ENCODE results near the gene EIF6.

GRCh38 chr20:35303735-35304491, 19.3 kb upstream of the EIF6 start:
- TF ChIP-seq POLR2A (IDR thresholded peaks at IDR 0.05): no peak
- TF ChIP-seq, protein P1, sequence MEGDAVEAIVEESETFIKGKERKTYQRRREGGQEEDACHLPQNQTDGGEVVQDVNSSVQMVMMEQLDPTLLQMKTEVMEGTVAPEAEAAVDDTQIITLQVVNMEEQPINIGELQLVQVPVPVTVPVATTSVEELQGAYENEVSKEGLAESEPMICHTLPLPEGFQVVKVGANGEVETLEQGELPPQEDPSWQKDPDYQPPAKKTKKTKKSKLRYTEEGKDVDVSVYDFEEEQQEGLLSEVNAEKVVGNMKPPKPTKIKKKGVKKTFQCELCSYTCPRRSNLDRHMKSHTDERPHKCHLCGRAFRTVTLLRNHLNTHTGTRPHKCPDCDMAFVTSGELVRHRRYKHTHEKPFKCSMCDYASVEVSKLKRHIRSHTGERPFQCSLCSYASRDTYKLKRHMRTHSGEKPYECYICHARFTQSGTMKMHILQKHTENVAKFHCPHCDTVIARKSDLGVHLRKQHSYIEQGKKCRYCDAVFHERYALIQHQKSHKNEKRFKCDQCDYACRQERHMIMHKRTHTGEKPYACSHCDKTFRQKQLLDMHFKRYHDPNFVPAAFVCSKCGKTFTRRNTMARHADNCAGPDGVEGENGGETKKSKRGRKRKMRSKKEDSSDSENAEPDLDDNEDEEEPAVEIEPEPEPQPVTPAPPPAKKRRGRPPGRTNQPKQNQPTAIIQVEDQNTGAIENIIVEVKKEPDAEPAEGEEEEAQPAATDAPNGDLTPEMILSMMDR (IDR thresholded peaks at IDR 0.05): peak; percentile 84 to 93 (median 89)

Data from body of pancreas (tissue), 4 donors.